Omental fat pad (tissue), 4 donors: ENCODE measurements around the gene EHF. TPM values are rescaled to one million over a fixed set of nuclear protein-coding genes. Genes with fewer than 3 reads are reported as not detected.

ENCODE experiments used
- ATAC-seq: fragments of 150-250 bp; one replicate; pipeline ENCODE4 v1.9.1; 2016; ENCODE audit warnings: mild to moderate bottlenecking, moderate library complexity; ENCODE audit not compliant: low FRiP score
- DNase-seq: peaks from one replicate; pipeline ENCODE4 v3.0.0-alpha.2; 2019; ENCODE audit warnings: low spot score
- CTCF ChIP-seq, 3 donors: fragments of 450-650 bp; IDR thresholded peaks; one replicate each; pipeline ENCODE4 v1.5.1; 2016 to 2017; ENCODE audit warnings: antibody characterized with exemption in 3 of 3, mild to moderate bottlenecking in 3 of 3, moderate library complexity in 2 of 3
- total RNA-seq, 4 donors: library from RNA; depleted of rRNA; stranded (reverse); fragments of >200 nt; gene quantifications; one replicate each; pipeline ENCODE4 v1.1.0, GENCODE V29; 2016

Gene EHF
- total RNA-seq, 4 donors from 2014 or later, result 0.38 TPM; not detected in 3

DNA sequence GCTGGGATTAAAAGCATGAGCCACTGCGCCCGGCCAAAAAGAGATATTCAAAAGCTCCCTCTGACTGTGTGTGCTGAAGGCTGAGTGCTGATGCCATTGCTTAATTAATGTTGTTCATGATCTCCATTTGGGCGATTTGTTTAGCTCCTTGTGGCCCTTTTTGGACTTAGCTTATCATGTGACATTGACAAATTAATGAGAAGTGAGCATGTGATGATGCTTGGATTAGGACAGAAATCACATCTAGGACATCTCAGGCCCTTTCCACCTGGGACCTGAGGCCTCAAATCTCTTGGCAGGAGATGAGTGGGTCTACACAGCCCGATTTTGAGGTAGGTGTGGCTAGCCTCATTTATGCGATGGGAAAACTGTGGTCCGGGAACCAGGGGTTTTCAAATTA is 10.4 kb downstream of the EHF start:
- DNase-seq, result no peak
- no peak for ATAC-seq
- TF ChIP-seq CTCF (IDR thresholded peaks at IDR 0.05), result no peak

DNA sequence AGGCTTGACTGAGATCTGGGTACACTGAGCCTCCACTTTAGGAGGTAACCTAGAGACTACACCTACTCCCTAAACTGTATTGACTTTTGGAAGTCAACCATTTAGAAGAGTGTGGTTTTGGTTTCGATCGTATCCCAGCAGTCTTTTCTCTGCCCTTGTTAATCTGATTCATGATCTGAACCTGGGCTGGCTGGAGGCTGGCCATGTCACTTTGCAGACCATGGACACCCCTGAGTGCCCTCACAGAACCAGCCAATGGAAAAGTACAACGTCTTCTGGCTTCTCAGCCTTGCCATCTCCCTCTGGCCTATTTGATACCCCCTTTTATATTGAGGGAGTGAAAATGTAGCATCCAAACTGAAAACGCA is 10.8 kb downstream of the EHF start:
- no peak for DNase-seq
- no peak for ATAC-seq
- TF ChIP-seq CTCF (IDR thresholded peaks at IDR 0.05), result no peak

DNA sequence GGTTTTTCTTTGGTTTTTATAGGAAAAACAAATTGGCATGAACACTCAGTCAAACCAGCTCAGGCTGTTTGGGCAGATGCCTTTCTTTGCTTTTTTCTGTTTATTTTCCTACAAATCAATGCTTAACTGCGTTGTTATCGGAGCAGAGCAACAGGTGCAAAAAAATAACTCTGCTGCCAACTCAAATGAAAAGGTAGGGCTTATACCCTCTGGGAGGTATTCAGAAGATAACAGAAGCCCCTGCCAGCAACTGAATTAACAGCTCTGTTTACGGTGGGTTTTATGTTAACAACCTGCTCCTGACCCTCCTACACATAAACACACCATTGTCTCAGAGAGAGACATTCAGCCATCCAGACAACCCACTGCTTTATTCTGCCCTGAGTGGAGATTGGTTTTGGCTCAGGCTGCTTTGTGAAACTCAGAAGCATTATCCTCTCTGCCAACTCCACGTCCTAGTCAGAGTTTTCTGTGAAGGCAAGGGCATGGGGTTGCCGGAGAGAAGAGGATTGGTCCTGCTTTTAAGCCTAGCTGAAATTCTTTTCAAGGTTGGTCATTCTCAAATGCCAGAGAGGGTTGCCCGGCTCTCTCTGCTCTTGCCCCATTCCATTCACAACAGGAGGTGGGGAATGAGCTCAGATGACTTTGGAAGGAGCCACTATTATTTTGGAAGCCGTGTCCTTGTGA is 11.4 kb downstream of the EHF start:
- TF ChIP-seq CTCF (IDR thresholded peaks at IDR 0.05), result no peak
- ATAC-seq (no peak), DNase-seq (no peak)

GRCh38 chr11:34633640-34633989 is 12.7 kb downstream of the EHF start:
- ATAC-seq (no peak), DNase-seq (no peak)
- TF ChIP-seq CTCF (IDR thresholded peaks at IDR 0.05), result no peak

- DNase-seq (no peak), ATAC-seq (no peak)
- TF ChIP-seq CTCF (IDR thresholded peaks at IDR 0.05), result no peak
Observed at GRCh38 chr11:34633990-34634693, 13.2 kb downstream of the EHF start.

GRCh38 chr11:34634694-34635062 is 13.8 kb downstream of the EHF start:
- no peak for TF ChIP-seq CTCF (IDR thresholded peaks at IDR 0.05)

DNA sequence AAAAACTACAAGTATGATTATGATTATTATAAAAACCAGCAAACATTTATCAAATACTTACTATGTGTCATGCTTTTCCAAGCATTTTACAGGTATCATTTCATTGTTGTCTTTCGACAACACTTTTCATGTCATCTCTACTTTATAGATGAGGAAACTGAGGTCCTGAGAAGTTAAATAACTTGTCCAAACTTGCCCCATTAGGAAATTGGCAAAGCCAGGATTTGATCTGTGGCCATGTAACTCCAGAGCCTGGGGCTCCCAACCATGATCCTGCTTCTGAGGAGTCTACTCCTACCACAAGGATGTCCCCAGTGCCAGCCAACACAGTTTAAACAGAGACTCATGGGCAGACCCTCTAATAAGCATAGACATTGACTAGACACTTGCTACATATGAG is 15.2 kb downstream of the EHF start:
- TF ChIP-seq CTCF (IDR thresholded peaks at IDR 0.05), result no peak
- DNase-seq, result no peak
- no peak for ATAC-seq

More at GRCh38 chr11:34634694-34635062, 13.8 kb downstream of the EHF start:
- DNase-seq (no peak), ATAC-seq (no peak)
